ENCODE results near the gene C20orf204. TPM values are rescaled to one million over a fixed set of nuclear protein-coding genes. Genes with fewer than 3 reads are reported as not detected.
A peak's percentile ranks its signal among the peaks of the same experiment; 100 is the strongest.

C20orf204 gene
- total and polyA plus RNA-seq, 12 donors = 0.05 to 4.8 (median 0.46) TPM

- 0 to 4% (median 1%) methylated on average over 16 to 72 of the region's 73 CpGs; no CpG with 5 or more reads in 1 of the 4 donors for WGBS, 4 donors
- no peaks in the 10 kb centered on the region for H3K27me3 ChIP-seq
- H3K4me1 ChIP-seq (replicated peaks in 1 of 2) = peaks cover 13 to 26% of the 10 kb centered on the region in 2 donors
- H3K36me3 ChIP-seq (replicated peaks in 1 of 2) = peaks cover 0 to 2% of the 10 kb centered on the region in 2 donors
- intact Hi-C loops (cut with DNase I) = no loop called here
- DNase-seq = peak; percentile 63 to 82 (median 69)
- H3K9me3 ChIP-seq (replicated peaks in 1 of 3) = no peaks in the 10 kb centered on the region
- peak within 1 kb of the TSS; percentile 42 to 94 (median 75) for H3K4me3 ChIP-seq
- TF ChIP-seq POLR2A (IDR thresholded peaks at IDR 0.05) (no peak), CTCF (IDR thresholded peaks at IDR 0.05) (no peak)
- H3K27ac ChIP-seq = peak within 1 kb of the TSS in 4 of 5 donors; percentile 60 to 90 (median 70)
Observed at GRCh38 chr20:64079273-64080012, 43.5 kb downstream of the C20orf204 start, which contains the start of gene RGS19. TSS of gene RGS19 (minus strand) at chr20:64079518. CDS start at chr20:64076886, 2,632 bp downstream.

GRCh38 chr20:64080013-64080812 lies 44.2 kb downstream of the C20orf204 start, which contains the start of gene OPRL1:
TSS of gene OPRL1 (plus strand) at chr20:64080082. CDS start at chr20:64092721, 12,639 bp downstream.
- H3K36me3 ChIP-seq (replicated peaks in 1 of 2) = no peaks in the 10 kb centered on the region
- H3K27ac ChIP-seq = peak within 1 kb of the TSS in 4 of 5 donors; percentile 60 to 90 (median 70)
- H3K4me1 ChIP-seq (replicated peaks in 1 of 2) = peaks cover 13 to 29% of the 10 kb centered on the region in 2 donors
- intact Hi-C loops (cut with DNase I) = no loop called here
- TF ChIP-seq POLR2A (IDR thresholded peaks at IDR 0.05) (peak in 1 of 2 donors; percentile 12), CTCF (IDR thresholded peaks at IDR 0.05) (no peak)
- peak within 1 kb of the TSS; percentile 42 to 94 (median 75) for H3K4me3 ChIP-seq
- H3K9me3 ChIP-seq (replicated peaks in 1 of 3) = no peaks in the 10 kb centered on the region
- peak in 5 of 7 donors; percentile 37 to 74 (median 55) for DNase-seq
- 3 to 25% (median 6%) methylated on average over 7 to 60 of the region's 62 CpGs for WGBS, 4 donors
- H3K27me3 ChIP-seq = no peaks in the 10 kb centered on the region

DNA sequence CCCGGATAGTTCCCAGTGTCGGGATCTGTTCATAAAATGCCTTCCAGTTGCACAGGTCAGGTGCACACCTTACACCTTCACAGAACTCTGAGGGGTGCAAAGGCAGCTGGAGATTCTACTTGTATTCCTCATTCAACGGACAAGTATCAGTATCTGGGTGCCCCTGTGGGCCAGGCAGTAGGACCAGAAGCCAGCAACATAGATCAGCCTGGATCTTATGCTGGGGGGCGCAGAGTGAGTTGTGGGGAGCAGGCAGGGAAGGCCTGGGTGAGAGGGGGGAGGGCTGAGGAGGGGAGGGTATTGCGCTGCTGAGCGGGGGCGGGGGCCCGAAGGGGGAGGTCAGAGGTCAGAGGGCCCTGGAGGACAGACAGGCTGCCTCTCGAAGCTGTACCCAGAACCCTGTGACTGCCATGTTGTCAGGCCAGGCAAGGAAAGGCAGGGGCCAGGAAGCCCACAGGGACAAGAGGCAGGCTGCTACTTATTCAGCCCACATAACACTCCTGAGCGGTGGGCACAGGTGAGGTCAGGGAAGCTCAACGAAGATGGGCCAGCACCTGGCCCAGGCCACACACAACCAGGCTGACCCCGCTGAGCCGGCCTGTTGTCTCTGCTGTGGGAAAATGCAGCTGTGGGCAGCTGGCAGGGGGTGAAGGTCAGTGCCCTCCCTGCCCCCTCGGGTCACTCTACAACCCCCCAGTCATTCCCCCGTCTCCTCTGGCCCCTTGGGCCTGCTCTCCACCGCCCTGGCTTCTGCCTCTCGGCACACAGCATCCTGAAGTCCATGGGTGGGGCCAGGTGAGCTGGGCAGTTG lies 45.0 kb downstream of the C20orf204 start:
- Histone ChIP-seq H3K36me3 (replicated peaks in 1 of 2) (no peaks in the 10 kb centered on the region), H3K27ac (peak overlapping the region in 2 of 5 donors; percentile 78 to 90), H3K4me1 (replicated peaks in 1 of 2) (peaks cover 13 to 29% of the 10 kb centered on the region in 2 donors), H3K9me3 (replicated peaks in 1 of 3) (no peaks in the 10 kb centered on the region), H3K4me3 (peak overlapping the region in 1 of 4 donors; percentile 94), H3K27me3 (no peaks in the 10 kb centered on the region)
- TF ChIP-seq CTCF (IDR thresholded peaks at IDR 0.05) (no peak), POLR2A (IDR thresholded peaks at IDR 0.05) (no peak)
- no peak for DNase-seq
- intact Hi-C loops (cut with DNase I) = no loop called here
- 59 to 75% (median 72%) methylated on average over 11 to 17 of the region's 17 CpGs for WGBS, 4 donors

All from adrenal gland (tissue), 12 donors.